Measurements from ENCODE around the gene PARD6B. TPM values are rescaled to one million over a fixed set of nuclear protein-coding genes. Genes with fewer than 3 reads are reported as not detected.
A peak's percentile ranks its signal among the peaks of the same experiment; 100 is the strongest.
"Not testable (repeated sequence)": the region's sequence is repeated elsewhere in the genome, so short reads cannot be mapped to it uniquely, and the experiment has no call there.

PARD6B gene
- total and polyA plus RNA-seq, 2 of the 13 experiments (the other 11 are each of a cell fraction or from before 2014, with no cell fraction given): 6.9 to 22.2 TPM

- TF ChIP-seq UBTF (CRISPR knock-in tag; IDR thresholded peaks at IDR 0.05): peak; percentile 48; the same call in 1 of the 2 replicates
- TF ChIP-seq NR2F6 (IDR thresholded peaks at IDR 0.05): peak; percentile 64
- TF ChIP-seq NR2F6 (CRISPR knock-in tag; IDR thresholded peaks at IDR 0.05): peak; percentile 77
- TF ChIP-seq KAT8 (CRISPR knock-in tag; IDR thresholded peaks at IDR 0.05): peak; percentile 62
- peak; percentile 25 for TF ChIP-seq XRCC5 (optimal IDR thresholded peaks at IDR 0.05; ENCODE audit: low read length)
- peak; percentile 50; the same call in 1 of the 2 replicates for TF ChIP-seq GATAD1 (CRISPR knock-in tag; IDR thresholded peaks at IDR 0.05)
- TF ChIP-seq ZSCAN9 (CRISPR knock-in tag; IDR thresholded peaks at IDR 0.05; ENCODE audit: borderline replicate concordance): peak; percentile 89
- TF ChIP-seq USF2 (IDR thresholded peaks at IDR 0.05; ENCODE audit: low read depth, low read length): not testable (repeated sequence)
- peak; percentile 29; the same call in 1 of the 2 replicates for TF ChIP-seq USF2 (CRISPR knock-in tag; IDR thresholded peaks at IDR 0.05; ENCODE audit: borderline replicate concordance)
- TF ChIP-seq HMG20A (CRISPR knock-in tag; IDR thresholded peaks at IDR 0.05; ENCODE audit: borderline replicate concordance): peak; percentile 41; the same call in 1 of the 2 replicates
- 0 out of 2 replicates have a peak, but pooled peaks have one; percentile 34 for TF ChIP-seq ZNF704 (CRISPR knock-in tag; IDR thresholded peaks at IDR 0.05; ENCODE audit: borderline replicate concordance)
- TF ChIP-seq ZNF468 (CRISPR knock-in tag; IDR thresholded peaks at IDR 0.05): 0 out of 2 replicates have a peak, but pooled peaks have one; percentile 63
- TF ChIP-seq AHDC1 (CRISPR knock-in tag; IDR thresholded peaks at IDR 0.05; ENCODE audit: borderline replicate concordance): 0 out of 2 replicates have a peak, but pooled peaks have one; percentile 18
- TF ChIP-seq FOXK1 (CRISPR knock-in tag; IDR thresholded peaks at IDR 0.05; ENCODE audit: borderline replicate concordance, low read depth): 0 out of 2 replicates have a peak, but pooled peaks have one; percentile 45
- peak; percentile 67 for TF ChIP-seq ZBTB7B (CRISPR knock-in tag; IDR thresholded peaks at IDR 0.05)
- TF ChIP-seq RXRB (CRISPR knock-in tag; IDR thresholded peaks at IDR 0.05; ENCODE audit: borderline replicate concordance): peak; percentile 83
- 0 out of 2 replicates have a peak, but pooled peaks have one; percentile 55 for TF ChIP-seq ZNF850 (CRISPR knock-in tag; conservative IDR thresholded peaks at IDR 0.05)
Measured at GRCh38 chr20:50763550-50764458, 32.4 kb downstream of the PARD6B start (continued).

All from HepG2 (cell line).